AG04450 (cell line): ENCODE data around the gene ACLY. TPM values are rescaled to one million over a fixed set of nuclear protein-coding genes. Genes with fewer than 3 reads are reported as not detected.

Experiments used
- CTCF ChIA-PET: fragments of 300-600, 350-600 bp; formaldehyde crosslinking; extraction: SDS; loops from one replicate; lab custom pipeline; 2022; ENCODE audit warnings: antibody characterized with exemption, inconsistent platforms; lab: Charles Lee
- POLR2A ChIA-PET: fragments of 350-600 bp; formaldehyde crosslinking; extraction: SDS; loops from one replicate; lab custom pipeline; 2021; ENCODE audit warnings: antibody characterized with exemption, inconsistent platforms; lab: Yijun Ruan, JAX
- DNase-seq: peaks from one replicate; pipeline ENCODE4 v3.0.0-alpha.2; 2011; ENCODE audit warnings: low read depth, low spot score
- H3K27ac ChIP-seq: one replicate; pipeline ENCODE4 v1.5.1; 2012; ENCODE audit warnings: low read depth, low read length, control low read depth
- H3K27me3 ChIP-seq: one replicate; pipeline ENCODE4 v1.6.0; 2012; ENCODE audit warnings: low read length; ENCODE audit not compliant: control insufficient read depth, insufficient read depth
- H3K4me3 ChIP-seq: 2 replicates; pipeline ENCODE4 v1.5.1; 2011; ENCODE audit warnings: mild to moderate bottlenecking, low read depth, low read length, control low read depth
- H3K9me3 ChIP-seq: 2 replicates; pipeline ENCODE4 v1.5.1; 2012; ENCODE audit warnings: low read length; ENCODE audit not compliant: control insufficient read depth, insufficient read depth
- polyA plus RNA-seq: library from polyadenylated mRNA; depleted of rRNA; stranded (reverse); fragments of >200 nt; gene quantifications from 2 replicates; pipeline ENCODE4 v1.2.3, GENCODE V29; 2011
- TF ChIP-seq, protein P1 (sequence below): IDR thresholded peaks from 2 replicates; pipeline ENCODE4 v1.5.1; 2011; ENCODE audit warnings: low read depth, low read length, control low read depth, inconsistent platforms

Gene ACLY
- polyA plus RNA-seq, 1 experiment: 161 TPM

DNA sequence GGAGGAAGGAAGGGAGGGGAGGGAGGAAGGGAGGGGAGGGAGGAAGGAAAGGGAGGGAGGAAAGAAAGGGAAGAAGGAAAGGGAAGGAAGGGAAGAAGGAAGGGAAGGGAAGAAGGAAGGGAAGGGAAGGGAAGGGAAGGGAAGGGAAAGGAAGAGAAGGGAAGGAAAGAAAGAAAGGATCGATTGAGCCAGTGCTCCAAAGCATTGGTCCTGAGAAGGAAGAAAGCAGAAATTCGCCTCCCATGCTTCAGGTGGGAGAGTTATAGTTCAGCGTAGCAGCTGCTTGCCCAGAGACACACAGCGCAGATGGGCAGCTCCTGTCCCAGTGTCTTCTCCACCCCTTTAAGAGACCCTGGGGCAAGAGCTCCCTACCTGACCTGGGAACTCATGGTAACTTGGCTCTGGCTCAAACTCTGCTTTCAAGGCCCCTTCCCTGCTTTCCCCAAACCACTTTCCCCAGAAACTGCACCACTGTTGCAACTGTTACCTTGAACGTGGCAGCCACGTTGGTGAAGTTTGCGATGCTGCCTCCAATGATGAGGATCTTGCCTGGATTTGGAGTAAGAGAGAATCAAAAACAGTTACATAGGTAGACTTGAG is 14.4 kb downstream of the ACLY start:
- CTCF ChIA-PET: no interaction called here

DNA sequence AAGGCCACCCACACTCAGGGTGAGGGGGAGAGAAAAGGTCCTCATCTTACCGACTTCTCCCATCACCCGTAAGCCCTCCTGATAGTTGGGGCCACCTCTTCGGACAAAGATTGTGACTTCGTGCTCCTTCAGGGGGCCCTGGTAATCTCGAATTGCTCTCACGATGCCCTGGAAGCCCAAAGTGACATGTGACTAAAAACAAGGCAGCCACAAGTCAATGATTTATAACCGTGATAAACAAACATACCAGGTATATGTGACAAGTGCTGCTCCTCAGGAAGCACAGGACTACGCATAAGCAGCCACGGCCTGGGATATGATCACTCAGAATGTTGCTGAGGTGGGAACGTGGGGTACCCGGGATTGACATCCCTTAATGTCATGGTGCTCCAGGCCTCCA is 17.1 kb downstream of the ACLY start:
- POLR2A ChIA-PET: interaction anchor here (0.6 kb wide), 1 partner anchor 65 kb away, joined by 4 read pairs; no protein-coding TSS in a partner anchor

More for the DNA sequence above, 14.4 kb downstream of the ACLY start:
- POLR2A ChIA-PET: interaction anchor here (0.5 kb wide), 1 partner anchor 241 kb away, joined by 3 read pairs; no protein-coding TSS in a partner anchor
- DNase-seq: no peak
- TF ChIP-seq, protein P1, sequence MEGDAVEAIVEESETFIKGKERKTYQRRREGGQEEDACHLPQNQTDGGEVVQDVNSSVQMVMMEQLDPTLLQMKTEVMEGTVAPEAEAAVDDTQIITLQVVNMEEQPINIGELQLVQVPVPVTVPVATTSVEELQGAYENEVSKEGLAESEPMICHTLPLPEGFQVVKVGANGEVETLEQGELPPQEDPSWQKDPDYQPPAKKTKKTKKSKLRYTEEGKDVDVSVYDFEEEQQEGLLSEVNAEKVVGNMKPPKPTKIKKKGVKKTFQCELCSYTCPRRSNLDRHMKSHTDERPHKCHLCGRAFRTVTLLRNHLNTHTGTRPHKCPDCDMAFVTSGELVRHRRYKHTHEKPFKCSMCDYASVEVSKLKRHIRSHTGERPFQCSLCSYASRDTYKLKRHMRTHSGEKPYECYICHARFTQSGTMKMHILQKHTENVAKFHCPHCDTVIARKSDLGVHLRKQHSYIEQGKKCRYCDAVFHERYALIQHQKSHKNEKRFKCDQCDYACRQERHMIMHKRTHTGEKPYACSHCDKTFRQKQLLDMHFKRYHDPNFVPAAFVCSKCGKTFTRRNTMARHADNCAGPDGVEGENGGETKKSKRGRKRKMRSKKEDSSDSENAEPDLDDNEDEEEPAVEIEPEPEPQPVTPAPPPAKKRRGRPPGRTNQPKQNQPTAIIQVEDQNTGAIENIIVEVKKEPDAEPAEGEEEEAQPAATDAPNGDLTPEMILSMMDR: no peak
- Histone ChIP-seq H3K4me3 (no peak overlapping the region), H3K9me3 (no peaks in the 10 kb centered on the region), H3K27ac (no peak overlapping the region), H3K27me3 (no peaks in the 10 kb centered on the region)

DNA sequence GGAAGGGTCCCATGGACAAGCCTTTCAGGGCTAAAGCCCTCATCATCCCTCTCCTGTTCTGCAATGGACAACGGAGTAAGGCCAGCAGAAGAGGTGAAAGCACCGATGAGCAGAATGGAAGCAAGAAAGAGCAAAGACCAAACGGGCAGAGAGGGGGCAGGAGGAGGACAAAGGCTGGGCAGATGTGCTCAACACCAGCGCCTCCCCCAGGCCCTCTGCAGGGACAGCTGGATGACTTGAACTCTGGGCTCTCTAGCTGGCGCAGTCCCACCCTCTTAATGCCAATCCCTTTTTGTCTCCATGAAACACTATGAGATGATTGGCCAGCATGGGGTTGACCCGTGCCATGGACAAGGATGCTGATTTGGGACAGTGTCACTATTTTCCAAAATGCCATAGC is 22.0 kb downstream of the ACLY start:
- Histone ChIP-seq H3K4me3 (no peak overlapping the region), H3K27me3 (no peaks in the 10 kb centered on the region), H3K27ac (no peak overlapping the region), H3K9me3 (no peaks in the 10 kb centered on the region)
- POLR2A ChIA-PET: no interaction called here
- no peak for DNase-seq
- CTCF ChIA-PET: no interaction called here
- TF ChIP-seq, protein P1: no peak

More for the DNA sequence above, 17.1 kb downstream of the ACLY start:
- H3K27ac ChIP-seq: no peak overlapping the region
- TF ChIP-seq, protein P1: no peak
- CTCF ChIA-PET: no interaction called here
- H3K9me3 ChIP-seq: no peaks in the 10 kb centered on the region
- H3K4me3 ChIP-seq: no peak overlapping the region
- no peak for DNase-seq
- no peaks in the 10 kb centered on the region for H3K27me3 ChIP-seq

DNA sequence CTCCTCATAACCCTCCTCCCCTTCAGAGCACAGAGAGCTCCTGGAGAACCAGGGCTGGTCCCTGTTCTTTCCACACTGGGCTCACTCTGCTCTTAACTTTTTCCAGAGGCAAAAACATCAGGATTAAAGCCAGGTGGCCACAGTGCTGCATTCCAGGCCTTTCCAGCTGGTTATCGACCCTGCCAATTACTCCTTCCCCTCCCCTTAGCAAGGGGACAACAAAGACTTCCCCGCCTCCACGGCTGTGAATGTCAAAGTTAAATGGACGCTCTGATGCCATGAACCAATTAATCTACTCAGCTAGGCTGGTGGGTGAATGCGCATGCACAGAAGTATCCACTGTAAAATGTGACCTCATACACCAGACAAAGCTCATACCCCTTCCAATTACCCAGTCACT is 23.1 kb downstream of the ACLY start:
- TF ChIP-seq, protein P1: no peak
- H3K9me3 ChIP-seq: no peaks in the 10 kb centered on the region
- H3K27ac ChIP-seq: peak overlapping the region; percentile 88
- DNase-seq: no peak
- H3K27me3 ChIP-seq: no peaks in the 10 kb centered on the region
- POLR2A ChIA-PET: interaction anchor here (1.0 to 1.6 kb wide), 4 partner anchors 13 to 118 kb away, joined by 4 to 15 read pairs (median 4); partner anchors contain the start of gene ACLY
- CTCF ChIA-PET: interaction anchor here (0.8 to 1.1 kb wide), 3 partner anchors 23 to 158 kb away, joined by 3 read pairs; partner anchors contain the start of gene ACLY
- H3K4me3 ChIP-seq: no peak overlapping the region

DNA sequence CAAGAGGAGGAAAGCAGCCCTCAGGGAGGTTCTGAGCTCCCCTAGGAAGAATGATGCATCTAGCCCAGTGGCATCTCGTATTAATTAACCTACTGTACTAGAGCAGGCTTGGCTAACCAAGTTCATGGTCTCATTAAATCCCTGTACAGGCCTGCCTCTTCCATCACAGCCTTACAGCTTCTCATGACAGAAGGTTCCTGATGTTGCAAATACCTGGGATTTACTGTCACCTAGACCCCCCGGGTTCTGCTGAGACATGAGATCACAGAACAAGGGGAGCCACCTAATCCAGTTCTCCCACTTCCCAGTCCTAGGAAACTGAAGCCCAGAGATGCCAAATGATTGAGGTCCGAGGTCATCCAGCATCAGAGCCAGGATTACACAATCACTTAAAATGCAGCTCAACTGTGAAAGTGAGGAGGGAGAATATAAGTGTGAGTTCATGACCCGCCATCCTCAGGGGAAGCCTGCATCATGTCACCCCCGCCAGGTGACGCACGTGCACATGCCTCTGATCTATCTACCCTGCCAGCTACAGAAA is 23.9 kb downstream of the ACLY start:
- Histone ChIP-seq H3K27ac (peak overlapping the region; percentile 88), H3K27me3 (no peaks in the 10 kb centered on the region), H3K4me3 (no peak overlapping the region), H3K9me3 (no peaks in the 10 kb centered on the region)
- POLR2A ChIA-PET: interaction anchor here (0.5 to 1.6 kb wide), 7 partner anchors 13 to 141 kb away, joined by 3 to 15 read pairs (median 4); partner anchors contain the start of genes ACLY and KLHL11
- TF ChIP-seq, protein P1: no peak
- CTCF ChIA-PET: interaction anchor here (0.8 to 1.1 kb wide), 3 partner anchors 23 to 157 kb away, joined by 3 read pairs; partner anchors contain the start of gene ACLY
- DNase-seq: peak; percentile 67
